HTR-8/SVneo (cell line): Measurements from ENCODE around the gene RNF113A.
"Not testable (repeated sequence)": the region's sequence is repeated elsewhere in the genome, so short reads cannot be mapped to it uniquely, and the experiment has no call there.

Experiments
- DNase-seq: peaks from one replicate; pipeline ENCODE4 v3.0.0; 2011; ENCODE audit warnings: low spot score, mixed read lengths; ENCODE audit not compliant: insufficient read length
- FAIRE-seq: peaks from 2 replicates; lab custom pipeline; 2011; peaks lifted over from hg19 to GRCh38; lab: Jason Lieb, UNC

RNF113A gene

GRCh38 chrX:119852382-119853353 lies 18.9 kb downstream of the RNF113A start, which contains the start of gene UPF3B:
Gene UPF3B (minus strand): TSS chrX:119852963. CDS start chrX:119852928, 35 bp downstream.
- FAIRE-seq (peak; percentile 86), DNase-seq (peak; percentile 97)

GRCh38 chrX:119833905-119834304 lies 37.6 kb downstream of the RNF113A start:
- FAIRE-seq (no peak), DNase-seq (no peak)

DNA sequence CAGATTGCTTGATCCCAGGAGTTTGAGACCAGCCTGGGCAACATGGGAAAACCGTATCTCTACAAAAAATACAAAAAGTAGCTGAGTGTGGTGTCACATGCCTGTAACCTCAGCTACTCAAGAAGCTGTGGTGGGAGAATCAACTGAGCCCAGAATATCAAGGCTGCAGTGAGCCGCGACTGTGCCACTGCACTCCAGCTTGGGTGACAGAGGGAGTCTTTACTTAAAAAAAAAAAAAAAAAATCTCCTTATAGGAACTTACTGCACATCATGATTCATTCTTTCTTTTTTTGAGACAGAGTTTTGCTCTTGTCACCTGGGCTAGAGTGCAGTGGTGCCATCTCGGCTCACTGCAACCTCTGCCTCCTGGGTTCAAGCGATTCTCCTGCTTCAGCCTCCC lies 43.1 kb downstream of the RNF113A start:
- no peak for DNase-seq
- FAIRE-seq: no peak

- no peak for DNase-seq
These were observed 45.1 kb downstream of the RNF113A start for GRCh38 chrX:119826399-119826959.

DNA sequence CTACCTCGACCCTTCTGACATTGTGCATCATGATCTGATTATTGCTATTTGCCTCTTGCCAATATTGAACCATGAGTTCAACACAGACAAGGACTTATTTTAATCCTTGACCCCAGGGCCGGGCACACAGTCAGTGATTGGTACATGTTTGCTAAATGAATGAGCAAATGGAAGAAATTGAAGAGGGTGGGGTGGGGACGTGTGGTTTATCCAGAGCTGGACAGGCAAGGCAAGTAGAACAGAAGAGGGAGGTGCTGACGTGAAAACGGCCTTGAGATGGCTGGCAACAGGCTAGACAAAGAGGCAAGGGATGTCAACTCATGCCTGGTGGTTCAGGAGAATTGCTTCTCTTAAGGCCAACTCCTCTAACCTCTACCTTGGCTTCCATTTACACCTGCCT lies 47.3 kb downstream of the RNF113A start:
- DNase-seq: not testable (repeated sequence)
- peak; percentile 95 for FAIRE-seq

More at GRCh38 chrX:119826399-119826959, 45.1 kb downstream of the RNF113A start:
- peak; percentile 89 for FAIRE-seq

- DNase-seq, FAIRE-seq: not testable (repeated sequence)
These were observed 49.8 kb downstream of the RNF113A start for GRCh38 chrX:119821703-119822102.
